ENCODE results near the gene MS4A7. TPM values are rescaled to one million over a fixed set of nuclear protein-coding genes. Genes with fewer than 3 reads are reported as not detected.

Gene MS4A7
- total RNA-seq, 1 donor from 2014 or later: 184 TPM

DNA sequence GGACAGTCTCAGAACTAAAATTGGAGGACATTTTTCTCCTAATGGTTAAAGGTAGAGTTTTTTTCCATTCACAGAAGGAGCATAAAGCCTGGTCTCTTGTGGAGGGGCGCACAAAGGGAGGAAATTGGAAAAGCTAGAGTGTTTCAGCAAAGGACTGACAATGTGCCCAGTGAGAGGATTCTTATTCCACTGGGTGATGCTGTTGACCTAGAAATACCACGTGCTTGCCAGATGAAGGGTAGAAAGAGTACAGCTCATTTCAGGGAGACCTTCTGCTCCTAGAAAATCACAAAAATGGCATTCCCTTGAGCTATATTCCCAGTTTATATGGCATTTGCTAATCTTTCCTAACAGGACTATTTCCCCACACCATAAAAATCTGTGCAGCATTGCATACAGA, 30.2 kb upstream of the MS4A7 start:
- no peaks in the 10 kb centered on the region for H3K27me3 ChIP-seq
- ATAC-seq (no peak), DNase-seq (no peak)
- TF ChIP-seq, protein P1, sequence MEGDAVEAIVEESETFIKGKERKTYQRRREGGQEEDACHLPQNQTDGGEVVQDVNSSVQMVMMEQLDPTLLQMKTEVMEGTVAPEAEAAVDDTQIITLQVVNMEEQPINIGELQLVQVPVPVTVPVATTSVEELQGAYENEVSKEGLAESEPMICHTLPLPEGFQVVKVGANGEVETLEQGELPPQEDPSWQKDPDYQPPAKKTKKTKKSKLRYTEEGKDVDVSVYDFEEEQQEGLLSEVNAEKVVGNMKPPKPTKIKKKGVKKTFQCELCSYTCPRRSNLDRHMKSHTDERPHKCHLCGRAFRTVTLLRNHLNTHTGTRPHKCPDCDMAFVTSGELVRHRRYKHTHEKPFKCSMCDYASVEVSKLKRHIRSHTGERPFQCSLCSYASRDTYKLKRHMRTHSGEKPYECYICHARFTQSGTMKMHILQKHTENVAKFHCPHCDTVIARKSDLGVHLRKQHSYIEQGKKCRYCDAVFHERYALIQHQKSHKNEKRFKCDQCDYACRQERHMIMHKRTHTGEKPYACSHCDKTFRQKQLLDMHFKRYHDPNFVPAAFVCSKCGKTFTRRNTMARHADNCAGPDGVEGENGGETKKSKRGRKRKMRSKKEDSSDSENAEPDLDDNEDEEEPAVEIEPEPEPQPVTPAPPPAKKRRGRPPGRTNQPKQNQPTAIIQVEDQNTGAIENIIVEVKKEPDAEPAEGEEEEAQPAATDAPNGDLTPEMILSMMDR (IDR thresholded peaks at IDR 0.05): no peak
- H3K9me3 ChIP-seq: no peaks in the 10 kb centered on the region
- intact Hi-C loops (cut with DNase I): no loop called here
- H3K36me3 ChIP-seq: no peaks in the 10 kb centered on the region
- H3K4me3 ChIP-seq: no peak overlapping the region
- no peaks in the 10 kb centered on the region for H3K4me1 ChIP-seq
- H3K27ac ChIP-seq: no peak overlapping the region

DNA sequence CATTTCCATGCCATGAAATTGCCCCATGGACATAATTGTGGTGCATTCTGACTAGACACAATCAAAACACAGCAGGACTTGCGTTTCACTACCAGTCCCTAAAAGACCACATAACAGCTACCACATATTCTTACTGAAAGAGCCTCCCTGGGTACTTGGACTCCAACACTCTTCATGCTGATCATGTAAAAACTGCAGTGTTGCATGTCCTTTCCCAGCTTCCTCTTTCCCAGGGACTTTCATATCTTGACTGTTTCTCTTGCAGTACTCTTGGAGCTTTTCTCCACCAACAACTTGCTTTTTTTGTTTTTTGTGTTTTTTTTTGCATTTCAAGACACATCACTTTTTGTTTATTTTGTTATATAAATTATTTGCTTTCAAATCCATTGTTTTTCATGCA, 28.3 kb upstream of the MS4A7 start:
- Histone ChIP-seq H3K9me3 (no peaks in the 10 kb centered on the region), H3K4me1 (no peaks in the 10 kb centered on the region), H3K36me3 (no peaks in the 10 kb centered on the region), H3K4me3 (no peak overlapping the region), H3K27ac (no peak overlapping the region), H3K27me3 (no peaks in the 10 kb centered on the region)
- intact Hi-C loops (cut with DNase I): no loop called here
- TF ChIP-seq, protein P1 (IDR thresholded peaks at IDR 0.05): no peak
- ATAC-seq (peak; percentile 54), DNase-seq (no peak)

DNA sequence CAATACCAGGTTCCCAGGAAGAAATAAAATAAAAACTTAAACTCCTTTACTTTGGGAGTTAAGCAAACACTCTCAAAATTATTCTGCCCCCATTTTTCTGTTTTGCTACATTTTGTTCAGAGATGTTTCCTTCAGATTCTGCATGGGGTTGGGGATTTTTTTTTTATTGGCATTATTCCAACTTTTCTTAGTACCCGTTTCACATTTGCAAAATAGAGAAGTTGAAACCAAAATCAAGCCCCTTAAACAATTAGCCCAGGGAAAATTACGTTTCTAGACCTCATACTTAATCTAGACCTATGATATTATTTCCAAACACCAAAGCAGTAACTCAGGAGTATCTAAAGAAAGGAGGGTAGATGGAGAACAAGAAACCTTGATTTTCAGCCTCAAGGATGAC, 20.6 kb upstream of the MS4A7 start:
- no peaks in the 10 kb centered on the region for H3K36me3 ChIP-seq
- H3K4me1 ChIP-seq: no peaks in the 10 kb centered on the region
- H3K4me3 ChIP-seq: no peak overlapping the region
- DNase-seq (no peak), ATAC-seq (no peak)
- intact Hi-C loops (cut with DNase I): no loop called here
- TF ChIP-seq, protein P1 (IDR thresholded peaks at IDR 0.05): no peak
- H3K27me3 ChIP-seq: no peaks in the 10 kb centered on the region
- no peak overlapping the region for H3K27ac ChIP-seq
- H3K9me3 ChIP-seq: no peaks in the 10 kb centered on the region

DNA sequence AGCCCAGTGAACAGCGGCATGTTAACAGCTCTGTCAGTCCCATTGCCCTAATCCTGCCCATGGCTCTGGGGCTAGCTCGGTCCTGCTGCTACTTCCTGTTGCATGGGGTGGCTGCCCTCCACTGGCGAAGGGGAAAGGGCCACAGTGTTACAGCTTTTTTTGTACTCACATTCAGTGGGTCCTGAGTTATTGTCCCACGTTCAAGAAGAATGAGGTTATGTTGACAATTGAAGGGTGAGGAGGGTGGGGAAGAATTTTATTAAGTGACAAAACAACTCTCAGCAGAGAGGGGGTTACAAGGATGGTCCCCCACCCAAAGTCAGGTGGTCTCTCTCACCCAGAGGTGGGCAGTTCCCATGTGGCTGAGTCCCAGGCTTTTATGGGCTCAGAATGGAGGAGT, 17.7 kb upstream of the MS4A7 start:
- Histone ChIP-seq H3K4me1 (no peaks in the 10 kb centered on the region), H3K4me3 (no peak overlapping the region), H3K27ac (no peak overlapping the region), H3K9me3 (no peaks in the 10 kb centered on the region), H3K36me3 (no peaks in the 10 kb centered on the region), H3K27me3 (no peaks in the 10 kb centered on the region)
- TF ChIP-seq, protein P1 (IDR thresholded peaks at IDR 0.05): no peak
- DNase-seq (no peak), ATAC-seq (no peak)
- intact Hi-C loops (cut with DNase I): no loop called here

DNA sequence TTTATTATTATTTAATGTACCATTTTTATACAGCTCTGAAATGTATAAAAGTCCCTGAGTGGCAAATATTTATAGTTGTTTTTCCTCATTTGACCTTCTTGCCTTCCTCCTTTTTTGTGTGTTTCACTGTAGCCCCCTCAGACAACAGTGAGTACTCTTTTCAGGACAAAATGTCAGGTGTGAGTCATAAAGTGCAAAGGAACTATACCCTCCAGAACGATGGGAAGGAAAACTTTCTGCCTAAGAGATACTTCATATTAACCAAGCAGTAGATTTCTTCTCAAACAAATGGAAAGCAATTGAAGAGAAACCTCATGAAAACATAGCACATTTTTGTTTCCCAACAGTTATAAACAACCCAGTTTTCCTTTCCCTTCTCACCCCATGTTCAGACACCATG, 16.1 kb upstream of the MS4A7 start:
- Histone ChIP-seq H3K4me3 (no peak overlapping the region), H3K27ac (no peak overlapping the region), H3K4me1 (no peaks in the 10 kb centered on the region), H3K9me3 (no peaks in the 10 kb centered on the region), H3K27me3 (no peaks in the 10 kb centered on the region), H3K36me3 (no peaks in the 10 kb centered on the region)
- DNase-seq (no peak), ATAC-seq (no peak)
- TF ChIP-seq, protein P1 (IDR thresholded peaks at IDR 0.05): no peak
- intact Hi-C loops (cut with DNase I): no loop called here
